COLO829 (cell line): ENCODE measurements around the gene KIF3A.
A peak's percentile ranks its signal among the peaks of the same experiment; 100 is the strongest.

Experiments used
- DNase-seq: peaks from one replicate; pipeline ENCODE4 v3.0.0; 2012; ENCODE audit warnings: low spot score

Gene KIF3A

GRCh38 chr5:132677682-132678400, 59.5 kb downstream of the KIF3A start:
- no peak for DNase-seq

GRCh38 chr5:132677191-132677590, 60.2 kb downstream of the KIF3A start:
- DNase-seq, result peak; percentile 45

DNA sequence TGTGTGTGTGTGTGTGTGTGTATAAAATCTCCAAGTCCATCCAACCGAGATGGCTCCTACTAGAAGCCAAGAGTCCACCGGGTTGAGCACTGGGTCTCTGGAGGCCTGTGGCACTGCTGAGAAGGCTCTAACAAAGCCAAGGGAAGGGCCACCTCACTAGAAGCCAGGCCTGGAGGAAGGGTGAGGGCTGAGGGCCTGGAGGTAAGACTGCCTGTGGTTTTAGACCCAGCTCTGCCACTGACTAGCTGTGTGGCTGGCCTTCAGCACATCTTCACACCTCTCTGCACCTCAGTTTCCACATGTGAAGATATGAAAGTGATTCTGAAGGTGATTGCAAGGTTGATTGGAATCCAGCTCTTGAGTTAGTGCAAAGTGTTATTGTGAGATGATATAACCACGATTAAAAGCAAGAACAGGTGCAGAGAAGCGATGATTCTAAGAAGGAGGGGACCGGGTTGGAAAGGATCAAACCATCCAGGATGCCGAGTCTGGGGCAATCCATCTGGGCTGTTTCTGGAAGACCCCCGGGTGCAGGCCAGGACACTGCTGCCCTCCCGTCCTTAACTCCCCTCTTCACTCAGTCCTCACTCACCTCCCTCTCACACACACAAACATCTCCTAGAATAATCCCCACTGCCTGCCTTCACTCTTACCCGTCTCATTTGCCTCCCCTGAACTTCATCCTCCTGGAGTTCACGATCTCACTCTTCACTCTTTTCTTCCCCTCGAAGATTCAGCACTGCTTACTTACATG, 61.2 kb downstream of the KIF3A start:
- DNase-seq, result no peak

GRCh38 chr5:132674671-132675506, 62.5 kb downstream of the KIF3A start:
- DNase-seq, result peak; percentile 74

- no peak for DNase-seq
These were observed 63.3 kb downstream of the KIF3A start, which contains the start of gene IL4 for GRCh38 chr5:132673939-132674630. Gene IL4, plus strand, starts transcription at chr5:132673989. Its CDS starts 62 bp downstream, at chr5:132674051.

DNA sequence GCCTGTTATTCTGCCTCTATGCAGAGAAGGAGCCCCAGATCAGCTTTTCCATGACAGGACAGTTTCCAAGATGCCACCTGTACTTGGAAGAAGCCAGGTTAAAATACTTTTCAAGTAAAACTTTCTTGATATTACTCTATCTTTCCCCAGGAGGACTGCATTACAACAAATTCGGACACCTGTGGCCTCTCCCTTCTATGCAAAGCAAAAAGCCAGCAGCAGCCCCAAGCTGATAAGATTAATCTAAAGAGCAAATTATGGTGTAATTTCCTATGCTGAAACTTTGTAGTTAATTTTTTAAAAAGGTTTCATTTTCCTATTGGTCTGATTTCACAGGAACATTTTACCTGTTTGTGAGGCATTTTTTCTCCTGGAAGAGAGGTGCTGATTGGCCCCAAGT, 63.9 kb downstream of the KIF3A start:
- no peak for DNase-seq

DNA sequence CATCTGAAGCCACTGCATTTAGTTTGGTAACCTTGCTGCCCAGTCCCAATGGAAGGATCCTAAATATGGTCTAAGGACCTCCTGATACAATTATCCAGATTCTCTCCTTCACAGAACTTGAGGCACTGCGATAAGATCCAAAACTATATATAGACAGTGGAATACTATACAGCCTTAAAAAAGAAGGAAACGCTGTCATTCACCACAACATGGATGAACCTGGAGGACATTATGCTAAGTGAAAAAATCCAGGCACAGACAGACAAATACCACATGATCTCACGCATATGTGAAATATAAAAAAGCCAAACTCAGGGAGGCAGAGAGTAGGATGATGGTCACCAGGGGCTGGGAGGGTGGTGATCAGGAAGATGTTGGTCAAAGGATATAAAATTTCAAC, 66.3 kb downstream of the KIF3A start:
- no peak for DNase-seq

DNA sequence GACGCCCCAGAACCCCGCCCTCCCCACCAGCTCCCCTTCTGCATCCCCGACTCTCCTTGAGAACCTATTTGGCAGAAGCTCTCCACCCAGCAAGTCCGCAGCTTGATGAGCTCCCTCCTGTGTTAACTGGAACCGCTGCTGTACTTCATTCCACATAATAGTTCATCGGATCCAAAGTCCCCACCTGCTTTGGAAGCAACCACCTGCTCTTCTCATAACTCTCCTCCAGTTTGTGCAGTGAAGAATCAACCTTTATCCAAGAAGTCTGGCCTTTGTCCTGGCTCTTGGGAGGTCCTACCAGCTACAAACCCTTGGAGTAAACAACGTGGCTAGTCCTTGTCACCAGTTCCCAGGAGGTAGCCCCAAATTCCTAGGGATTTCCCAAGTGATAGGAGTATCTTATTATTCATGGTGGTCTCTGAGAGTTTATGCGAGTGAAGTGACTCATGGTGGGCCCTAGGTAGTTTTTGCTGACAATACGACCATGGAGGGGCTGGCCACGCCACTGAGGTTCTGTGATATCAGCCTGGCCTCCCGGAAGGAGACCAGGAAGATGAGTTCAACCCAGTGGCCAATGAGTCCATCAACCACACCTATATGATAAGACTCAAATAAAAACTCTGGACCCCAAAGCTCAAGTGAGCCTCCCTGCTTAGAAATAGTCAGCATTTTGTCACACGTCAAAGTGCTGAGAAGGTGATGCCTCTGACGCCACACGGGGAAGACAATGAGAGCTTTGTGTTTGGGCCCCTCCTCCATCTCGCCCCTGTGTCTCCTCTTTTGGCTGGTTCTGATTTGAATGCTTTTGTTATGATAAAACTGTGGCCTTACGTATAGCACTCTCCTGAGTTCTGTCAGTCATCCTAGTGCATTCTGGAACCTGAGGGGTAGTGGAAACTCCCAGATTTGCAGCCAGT, 67.1 kb downstream of the KIF3A start:
- no peak for DNase-seq

DNA sequence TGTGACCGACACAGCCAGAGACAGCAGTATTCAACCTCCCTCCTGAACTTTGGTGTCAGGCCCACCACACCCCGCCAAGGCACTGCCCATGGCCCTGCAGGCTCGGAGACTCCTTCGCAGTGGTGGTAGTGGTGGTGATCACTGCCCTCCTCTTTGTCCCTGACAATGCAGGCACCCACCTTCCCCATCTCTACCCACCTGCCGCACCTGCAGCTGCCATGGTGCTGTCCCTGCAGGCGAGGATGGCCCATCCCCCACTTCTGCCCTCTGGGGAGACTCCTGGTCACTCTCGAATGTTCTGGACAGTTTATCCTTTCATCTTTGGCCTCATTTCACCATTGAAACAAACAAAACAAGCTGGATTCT, 67.9 kb downstream of the KIF3A start:
- no peak for DNase-seq

DNA sequence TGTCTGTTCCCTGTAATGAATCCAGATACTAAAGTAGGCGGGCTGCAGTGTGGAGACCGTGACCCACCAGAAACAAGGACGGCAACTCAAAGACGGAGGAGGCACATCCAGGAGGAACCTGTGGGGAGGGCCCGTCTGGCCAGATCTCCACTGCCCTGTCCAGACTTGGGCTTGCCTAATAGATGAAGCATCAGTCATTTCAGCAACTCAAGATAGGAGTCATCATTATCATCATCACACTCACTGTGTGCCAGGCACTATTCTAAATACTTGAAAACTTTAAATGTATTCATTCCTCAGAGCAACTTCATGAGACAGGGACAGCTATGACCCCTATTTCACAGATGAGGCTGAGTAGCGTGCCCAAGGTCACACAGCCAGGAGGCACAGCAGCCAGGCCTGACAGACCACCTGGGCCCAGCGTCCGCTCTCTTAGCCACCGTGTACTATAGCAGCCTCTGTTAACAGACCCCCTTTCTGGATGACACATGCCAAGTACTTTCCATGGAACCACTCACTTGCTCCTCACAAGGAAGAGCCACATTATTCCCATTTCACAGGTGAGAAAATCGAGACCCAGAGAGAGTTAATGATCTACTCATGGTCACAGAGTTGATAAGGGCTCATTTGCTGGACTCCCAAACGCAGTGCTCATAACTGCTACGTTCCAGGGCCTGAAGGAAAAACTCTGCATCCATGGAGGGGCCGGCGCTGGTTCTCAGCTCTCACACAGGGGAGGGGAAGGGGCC, 68.5 kb downstream of the KIF3A start:
- DNase-seq, result no peak

GRCh38 chr5:132667761-132668705, 69.3 kb downstream of the KIF3A start:
- DNase-seq, result no peak

DNA sequence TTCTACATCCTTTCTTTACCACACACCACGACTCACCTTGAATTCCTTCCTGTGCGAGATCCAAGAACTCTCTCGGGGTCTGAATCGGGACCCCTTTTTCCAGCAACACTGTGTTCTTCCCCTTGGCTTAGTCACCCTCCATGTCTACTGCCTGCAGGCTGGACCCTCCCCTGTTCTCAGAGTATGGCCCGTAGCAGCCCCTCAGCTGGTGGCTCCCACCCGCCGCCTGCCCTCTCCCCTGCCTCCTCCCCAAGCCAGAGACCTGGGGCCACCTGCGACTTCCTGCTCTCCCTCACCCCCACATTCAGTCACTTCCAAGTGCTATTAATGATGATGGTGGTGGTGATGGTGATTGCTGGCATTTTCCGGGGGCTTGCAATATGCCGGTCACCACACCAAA, 70.0 kb downstream of the KIF3A start:
- DNase-seq, result no peak

DNA sequence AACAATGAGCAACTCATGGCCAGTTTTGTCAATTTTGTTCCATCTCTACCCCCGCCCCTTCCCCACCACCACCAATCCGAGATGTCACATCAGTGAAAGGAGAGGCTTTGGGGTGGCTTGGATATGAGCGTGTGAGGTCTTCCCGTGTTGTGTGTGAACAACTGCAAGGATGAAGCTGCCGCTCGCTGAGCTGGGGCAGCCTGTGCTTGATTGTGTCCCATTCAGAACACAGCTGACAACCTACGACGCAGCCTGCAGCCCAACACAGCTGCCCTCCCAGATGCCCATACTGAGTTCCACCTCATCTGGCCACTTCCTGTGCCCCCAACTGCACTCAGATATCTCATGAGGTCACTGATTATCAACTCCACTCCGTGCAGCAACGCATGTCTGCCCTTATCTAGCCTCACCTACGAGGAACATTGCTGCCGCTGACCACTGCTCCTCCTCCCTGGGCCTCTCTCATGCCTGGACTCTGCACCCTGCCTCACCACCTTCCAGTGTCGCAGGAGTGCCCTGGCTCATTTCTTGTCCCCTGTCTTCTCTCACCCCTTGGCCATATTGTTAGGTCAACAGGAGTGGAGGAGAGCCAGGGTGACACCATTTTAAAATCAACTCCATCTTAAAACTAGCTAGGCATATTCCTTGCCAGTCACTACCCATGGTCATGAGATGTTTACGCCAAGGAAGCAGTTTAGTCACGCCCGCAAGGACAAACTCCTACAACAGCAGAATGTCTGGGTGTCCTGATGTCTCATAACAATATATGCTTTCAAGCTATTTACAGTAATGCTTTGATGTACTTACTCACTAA, 70.8 kb downstream of the KIF3A start:
- DNase-seq, result peak; percentile 7

GRCh38 chr5:132665574-132666080, 71.7 kb downstream of the KIF3A start:
- DNase-seq, result no peak

GRCh38 chr5:132664696-132665209, 72.6 kb downstream of the KIF3A start:
- DNase-seq, result no peak

DNA sequence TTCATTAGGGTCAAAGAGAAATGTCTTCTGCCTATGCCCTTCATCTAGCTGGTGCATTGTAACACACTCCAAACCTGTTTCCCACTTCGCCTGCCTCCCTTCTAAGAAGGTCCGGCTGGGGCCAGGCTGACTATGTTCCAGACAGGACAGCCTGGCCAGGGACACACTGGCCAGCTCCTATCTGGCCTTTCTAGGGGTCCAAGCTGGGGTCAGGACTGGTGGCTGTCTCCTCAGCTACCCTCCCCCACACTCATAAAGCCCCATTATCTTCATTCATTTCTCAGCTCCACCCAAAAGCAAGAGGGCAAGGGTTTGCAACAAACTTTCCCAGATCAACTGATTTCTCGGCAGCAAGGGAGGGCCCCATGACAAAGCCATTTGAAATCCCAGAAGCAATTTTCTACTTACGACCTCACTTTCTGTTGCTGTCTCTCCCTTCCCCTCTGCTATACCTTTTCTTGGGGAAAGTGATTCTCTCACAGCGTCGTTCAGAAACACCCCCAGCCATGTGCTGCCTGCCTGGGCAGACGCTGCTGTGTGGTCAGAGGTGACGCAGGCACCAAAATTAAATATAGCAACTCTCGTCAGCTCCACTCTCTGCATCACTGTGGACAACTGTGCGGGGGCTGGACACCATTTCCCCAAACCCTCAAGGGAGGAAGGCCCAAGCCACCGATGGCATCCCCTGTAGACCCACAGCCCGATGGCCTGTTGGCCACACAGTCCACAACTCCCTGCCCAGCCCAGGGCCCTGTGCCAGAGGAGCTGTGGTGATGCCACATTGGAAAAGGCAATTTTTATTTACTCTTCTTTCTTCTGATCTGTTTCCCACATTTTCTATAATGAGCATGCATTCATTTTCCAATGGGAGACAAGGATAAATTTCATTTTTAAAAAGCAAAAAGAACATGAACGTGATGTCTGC, 73.3 kb downstream of the KIF3A start:
- DNase-seq, result no peak
